Measurements from ENCODE around the gene CERS1. TPM values are rescaled to one million over a fixed set of nuclear protein-coding genes. Genes with fewer than 3 reads are reported as not detected.
A peak's percentile ranks its signal among the peaks of the same experiment; 100 is the strongest.

CERS1 gene
- total RNA-seq, 1 donor = 0.36 TPM

- Histone ChIP-seq H3K79me2 (ENCODE audit: insufficient read depth, low read length) (peaks cover 3% of the 10 kb centered on the region), H3K4me3 (ENCODE audit: insufficient read depth, low read length) (no peak overlapping the region), H3K9me3 (ENCODE audit: low read depth, low read length) (no peaks in the 10 kb centered on the region), H2AFZ (ENCODE audit: low read length) (no peak overlapping the region), H3K36me3 (ENCODE audit: insufficient read depth, low read length) (peaks cover 38% of the 10 kb centered on the region), H3K4me2 (ENCODE audit: insufficient read depth, low read length) (no peak overlapping the region), H3K27ac (ENCODE audit: low read depth, low read length) (no peak overlapping the region), H3K27me3 (ENCODE audit: insufficient read depth, low read length) (no peaks in the 10 kb centered on the region), H4K20me1 (ENCODE audit: insufficient read depth, low read length) (peaks cover 13% of the 10 kb centered on the region), H3K4me1 (ENCODE audit: insufficient read depth, low read length) (no peaks in the 10 kb centered on the region)
- TF ChIP-seq CTCF (IDR thresholded peaks at IDR 0.05; ENCODE audit: extremely low read depth, low read depth, low read length) = no peak
- peak; percentile 61 for DNase-seq (ENCODE audit: insufficient read length, low spot score, missing footprints)
Observed at GRCh38 chr19:18905513-18906236, 9.7 kb upstream of the CERS1 start.

GRCh38 chr19:18905058-18905456 lies 9.1 kb upstream of the CERS1 start:
- Histone ChIP-seq H3K4me1 (ENCODE audit: insufficient read depth, low read length) (no peaks in the 10 kb centered on the region), H3K9me3 (ENCODE audit: low read depth, low read length) (no peaks in the 10 kb centered on the region), H3K27me3 (ENCODE audit: insufficient read depth, low read length) (no peaks in the 10 kb centered on the region), H3K79me2 (ENCODE audit: insufficient read depth, low read length) (no peaks in the 10 kb centered on the region), H4K20me1 (ENCODE audit: insufficient read depth, low read length) (peaks cover 12% of the 10 kb centered on the region), H2AFZ (ENCODE audit: low read length) (no peak overlapping the region), H3K36me3 (ENCODE audit: insufficient read depth, low read length) (peaks cover 37% of the 10 kb centered on the region), H3K27ac (ENCODE audit: low read depth, low read length) (no peak overlapping the region), H3K4me3 (ENCODE audit: insufficient read depth, low read length) (no peak overlapping the region), H3K4me2 (ENCODE audit: insufficient read depth, low read length) (no peak overlapping the region)
- TF ChIP-seq CTCF (IDR thresholded peaks at IDR 0.05; ENCODE audit: extremely low read depth, low read depth, low read length) = no peak
- DNase-seq (ENCODE audit: insufficient read length, low spot score, missing footprints) = peak; percentile 27

GRCh38 chr19:18904334-18905057 lies 8.5 kb upstream of the CERS1 start:
- no peak for TF ChIP-seq CTCF (IDR thresholded peaks at IDR 0.05; ENCODE audit: extremely low read depth, low read depth, low read length)
- H2AFZ ChIP-seq (ENCODE audit: low read length) = no peak overlapping the region
- H3K36me3 ChIP-seq (ENCODE audit: insufficient read depth, low read length) = peaks cover 34% of the 10 kb centered on the region
- no peak overlapping the region for H3K27ac ChIP-seq (ENCODE audit: low read depth, low read length)
- no peaks in the 10 kb centered on the region for H3K27me3 ChIP-seq (ENCODE audit: insufficient read depth, low read length)
- H3K9me3 ChIP-seq (ENCODE audit: low read depth, low read length) = no peaks in the 10 kb centered on the region
- H3K4me2 ChIP-seq (ENCODE audit: insufficient read depth, low read length) = no peak overlapping the region
- peak; percentile 82 for DNase-seq (ENCODE audit: insufficient read length, low spot score, missing footprints)
- H3K4me3 ChIP-seq (ENCODE audit: insufficient read depth, low read length) = no peak overlapping the region
- no peaks in the 10 kb centered on the region for H3K79me2 ChIP-seq (ENCODE audit: insufficient read depth, low read length)
- no peaks in the 10 kb centered on the region for H3K4me1 ChIP-seq (ENCODE audit: insufficient read depth, low read length)
- H4K20me1 ChIP-seq (ENCODE audit: insufficient read depth, low read length) = peaks cover 12% of the 10 kb centered on the region

Data from osteoblast (primary cell).